ENCODE results near the gene GZMM.

The GZMM gene

GRCh38 chr19:535017-535835 is 8.6 kb upstream of the GZMM start:
- no peak for DNase-seq

GRCh38 chr19:536031-536880 is 7.6 kb upstream of the GZMM start:
- DNase-seq = no peak

GRCh38 chr19:536881-537404 is 6.9 kb upstream of the GZMM start:
- no peak for DNase-seq

GRCh38 chr19:538641-539428 is 5.0 kb upstream of the GZMM start:
- DNase-seq = no peak

GRCh38 chr19:539429-540030 is 4.3 kb upstream of the GZMM start:
- DNase-seq = no peak

- no peak for DNase-seq
These were observed 2.8 kb upstream of the GZMM start for GRCh38 chr19:540867-541637.

- DNase-seq = no peak
These were observed 2.2 kb upstream of the GZMM start for GRCh38 chr19:541699-542098.

- no peak for DNase-seq
These were observed 1.5 kb upstream of the GZMM start for GRCh38 chr19:542173-542866.

GRCh38 chr19:547117-547516 is 3.3 kb downstream of the GZMM start:
- DNase-seq = no peak

GRCh38 chr19:547836-548720 is 4.2 kb downstream of the GZMM start:
- no peak for DNase-seq

- DNase-seq = no peak
These were observed 5.3 kb downstream of the GZMM start for GRCh38 chr19:548886-549830.

GRCh38 chr19:554817-555216 is 11.0 kb downstream of the GZMM start:
- DNase-seq = no peak

GRCh38 chr19:555474-555808 is 11.6 kb downstream of the GZMM start:
- DNase-seq = no peak

GRCh38 chr19:556611-557382 is 12.9 kb downstream of the GZMM start:
- no peak for DNase-seq

- DNase-seq = no peak
These were observed 15.1 kb downstream of the GZMM start for GRCh38 chr19:558770-559439.

GRCh38 chr19:560121-560520 is 16.3 kb downstream of the GZMM start:
- DNase-seq = no peak

GRCh38 chr19:566403-566802 is 22.6 kb downstream of the GZMM start:
- no peak for DNase-seq

- no peak for DNase-seq
These were observed 23.0 kb downstream of the GZMM start for GRCh38 chr19:566844-567243.

All from activated CD4-positive, CD25-positive, alpha-beta regulatory T cell treated with anti-CD3 and anti-CD28 coated beads, Interleukin-2, amount 50 U/mL, for 72 hours (primary cell).